Fibroblast of skin of scalp (primary cell): ENCODE data around the gene NPDC1. TPM values are rescaled to one million over a fixed set of nuclear protein-coding genes. Genes with fewer than 3 reads are reported as not detected.
A peak's percentile ranks its signal among the peaks of the same experiment; 100 is the strongest.

ENCODE experiments used
- DNase-seq: peaks from one replicate; pipeline ENCODE4 v3.0.0-alpha.2; 2013
- polyA plus RNA-seq, 2 experiments: library from polyadenylated mRNA; unstranded; fragments of 120-200 nt; gene quantifications; one replicate each; pipeline ENCODE4 v1.2.1, GENCODE V29; 2013; ENCODE audit not compliant: insufficient read length in 2 of 2

The NPDC1 gene
- 25.0 TPM for polyA plus RNA-seq (2013, experiment 1 of 2; ENCODE audit: insufficient read length)
- 27.2 TPM for polyA plus RNA-seq (2013, experiment 2 of 2; ENCODE audit: insufficient read length)

DNA sequence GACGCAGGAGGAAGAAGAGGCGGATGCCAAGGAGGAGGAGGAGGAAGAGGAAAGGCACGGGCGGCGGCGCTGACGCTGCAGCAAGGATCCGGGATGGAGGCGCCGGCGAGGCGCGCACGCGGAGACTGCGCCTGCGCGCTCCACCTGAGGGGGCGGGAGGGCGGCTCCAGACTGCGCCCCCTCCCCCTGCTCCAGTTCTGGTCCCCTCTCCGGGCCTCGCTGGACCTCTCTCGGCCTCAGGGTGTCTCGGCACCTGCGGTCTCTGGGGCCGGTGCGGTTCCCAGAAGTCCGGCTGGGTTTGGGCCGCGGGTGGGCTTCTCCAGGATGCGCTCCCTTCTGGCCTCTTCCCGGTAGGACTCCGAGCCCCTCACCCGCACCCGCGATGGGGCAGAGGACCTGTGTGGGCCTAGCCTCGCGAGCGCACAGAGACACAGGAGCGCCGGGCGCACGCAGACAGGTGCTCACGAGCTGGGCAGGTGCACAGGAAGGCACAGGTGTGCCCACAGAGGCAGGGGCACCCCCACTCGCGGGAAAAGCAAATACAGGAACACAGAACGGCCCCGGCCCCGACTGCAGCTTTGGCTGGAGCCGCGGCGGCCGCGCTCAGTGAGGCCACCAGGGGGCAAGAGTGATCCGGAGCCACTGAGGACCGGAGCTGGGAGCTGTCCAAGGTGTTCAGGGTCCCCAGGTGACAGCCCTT lies at the start of gene NPDC1:
Gene NPDC1, minus strand, starts transcription at position 90 of the 700 bp plus-strand sequence. CDS start 188 bp downstream, outside the sequence.
- DNase-seq = peak; percentile 65

GRCh38 chr9:137089232-137089947 lies 43.4 kb upstream of the NPDC1 start:
- no peak for DNase-seq

- DNase-seq = no peak
Measured at GRCh38 chr9:137088121-137088520, 42.1 kb upstream of the NPDC1 start.

DNA sequence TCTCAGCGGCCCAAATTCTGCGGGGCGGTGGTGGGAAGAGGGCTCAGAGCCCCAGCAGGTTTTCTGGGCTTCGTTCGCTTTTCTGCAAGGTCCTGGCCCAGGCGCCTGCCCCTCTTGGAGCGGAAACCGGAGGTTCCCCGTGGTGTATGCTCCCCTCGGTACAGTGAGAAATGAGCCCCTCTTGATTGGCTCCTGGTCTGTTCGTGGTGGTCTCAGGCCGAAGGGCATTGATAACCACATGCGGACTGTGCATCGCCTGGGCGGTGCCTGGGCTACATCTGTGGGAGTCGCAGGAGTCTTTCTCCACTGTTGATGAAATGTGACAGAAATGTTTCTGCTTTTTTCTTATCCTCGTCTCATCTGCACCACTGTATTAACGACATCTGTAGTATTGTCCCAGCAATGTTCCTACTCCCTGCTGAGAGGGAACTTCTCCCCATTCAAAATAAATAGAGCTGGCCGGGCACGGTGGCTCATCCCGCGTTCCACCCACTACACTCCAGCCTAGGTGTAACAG lies 41.5 kb upstream of the NPDC1 start:
- no peak for DNase-seq

DNA sequence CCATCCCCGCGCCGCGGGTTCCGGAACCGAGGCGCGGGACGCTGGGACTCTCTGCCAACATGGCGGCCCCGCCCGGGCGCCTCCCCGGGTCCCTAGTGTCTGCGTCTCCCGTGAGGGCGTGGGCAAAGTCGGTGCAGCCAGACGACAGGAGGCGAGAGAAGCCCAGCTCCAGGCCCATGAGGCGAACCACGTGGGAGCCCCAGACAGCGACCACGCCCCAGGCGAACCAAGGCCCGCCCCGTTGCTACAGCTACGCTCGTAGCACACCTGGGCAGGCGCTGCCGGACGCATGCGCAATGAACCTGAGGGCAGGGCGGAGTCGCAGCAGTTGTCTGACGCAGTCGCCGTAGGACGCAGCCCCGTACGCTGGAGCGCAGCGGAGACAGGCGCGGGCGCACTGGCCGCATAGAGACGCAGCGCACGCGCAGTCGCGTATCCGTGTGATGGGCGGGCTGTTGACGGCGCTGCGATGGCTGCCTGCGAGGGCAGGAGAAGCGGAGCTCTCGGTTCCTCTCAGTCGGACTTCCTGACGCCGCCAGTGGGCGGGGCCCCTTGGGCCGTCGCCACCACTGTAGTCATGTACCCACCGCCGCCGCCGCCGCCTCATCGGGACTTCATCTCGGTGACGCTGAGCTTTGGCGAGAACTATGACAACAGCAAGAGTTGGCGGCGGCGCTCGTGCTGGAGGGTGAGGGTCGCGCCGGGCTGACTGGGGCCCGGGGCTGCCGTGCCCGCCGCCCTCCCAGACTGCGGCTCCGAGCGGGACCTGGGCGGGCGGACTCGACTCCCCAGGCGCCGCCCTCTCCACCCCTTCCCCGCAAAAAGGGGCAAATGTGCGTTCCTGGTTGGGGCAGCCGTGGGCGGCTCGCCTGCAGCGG lies 40.8 kb upstream of the NPDC1 start, which contains the start of gene MAN1B1:
Gene MAN1B1, plus strand, starts transcription at position 455 of the 878 bp plus-strand sequence. Its CDS starts 15 bp downstream, at position 470.
- peak; percentile 98 for DNase-seq

DNA sequence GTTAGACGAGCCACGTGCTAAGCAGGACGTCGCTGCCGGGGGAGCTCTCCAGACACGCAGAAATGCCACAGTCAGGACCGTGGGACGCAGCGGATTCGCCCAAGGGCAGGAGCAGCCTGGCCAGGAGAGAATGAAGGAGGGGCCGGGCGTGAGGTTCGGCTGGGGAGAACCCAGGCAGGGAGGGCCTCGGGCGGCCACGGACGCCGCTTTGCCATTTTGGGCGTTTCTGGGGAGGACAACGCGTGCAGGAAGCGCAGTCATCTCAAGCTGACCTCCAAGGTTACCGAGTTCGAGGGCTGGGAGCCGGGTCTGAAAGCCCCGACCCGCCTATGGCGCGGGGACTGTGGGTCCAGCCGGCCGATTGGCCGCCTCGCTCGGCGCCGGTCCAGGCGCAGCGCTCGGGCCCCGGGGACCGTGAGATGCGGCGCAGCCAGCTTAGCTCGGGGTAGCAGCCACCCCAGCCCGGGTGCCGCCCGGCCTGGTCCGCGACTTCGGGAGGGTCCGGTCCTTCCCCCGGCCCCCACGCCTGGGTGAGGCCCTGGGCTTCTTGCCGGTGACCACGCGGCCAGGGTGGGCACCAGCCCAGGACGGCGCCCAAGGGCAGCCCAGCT lies 40.0 kb upstream of the NPDC1 start:
- DNase-seq = peak; percentile 31

DNA sequence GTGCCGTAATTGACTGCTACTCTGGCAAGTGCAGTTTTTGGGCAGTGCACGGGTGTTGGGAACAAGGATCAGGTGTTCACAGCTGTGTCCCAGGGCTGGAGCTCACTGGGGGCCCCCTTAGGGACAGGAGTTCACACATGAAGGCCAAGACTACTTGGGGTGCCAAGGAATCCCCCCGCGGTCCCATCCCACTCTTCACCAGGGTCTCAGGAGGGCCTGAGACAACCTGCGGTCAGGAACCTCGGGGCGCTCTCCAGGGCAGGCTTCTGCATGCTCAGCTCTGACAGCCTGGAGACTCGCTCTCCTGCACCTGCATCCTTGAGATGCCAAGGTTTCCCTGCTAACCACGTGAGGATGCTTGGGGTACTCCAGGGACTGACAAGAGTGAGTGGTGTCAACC lies 38.5 kb upstream of the NPDC1 start:
- DNase-seq = no peak

- peak; percentile 98 for DNase-seq
Measured at GRCh38 chr9:137083394-137084004, 37.5 kb upstream of the NPDC1 start.

- no peak for DNase-seq
Measured at GRCh38 chr9:137082925-137083290, 36.9 kb upstream of the NPDC1 start.

DNA sequence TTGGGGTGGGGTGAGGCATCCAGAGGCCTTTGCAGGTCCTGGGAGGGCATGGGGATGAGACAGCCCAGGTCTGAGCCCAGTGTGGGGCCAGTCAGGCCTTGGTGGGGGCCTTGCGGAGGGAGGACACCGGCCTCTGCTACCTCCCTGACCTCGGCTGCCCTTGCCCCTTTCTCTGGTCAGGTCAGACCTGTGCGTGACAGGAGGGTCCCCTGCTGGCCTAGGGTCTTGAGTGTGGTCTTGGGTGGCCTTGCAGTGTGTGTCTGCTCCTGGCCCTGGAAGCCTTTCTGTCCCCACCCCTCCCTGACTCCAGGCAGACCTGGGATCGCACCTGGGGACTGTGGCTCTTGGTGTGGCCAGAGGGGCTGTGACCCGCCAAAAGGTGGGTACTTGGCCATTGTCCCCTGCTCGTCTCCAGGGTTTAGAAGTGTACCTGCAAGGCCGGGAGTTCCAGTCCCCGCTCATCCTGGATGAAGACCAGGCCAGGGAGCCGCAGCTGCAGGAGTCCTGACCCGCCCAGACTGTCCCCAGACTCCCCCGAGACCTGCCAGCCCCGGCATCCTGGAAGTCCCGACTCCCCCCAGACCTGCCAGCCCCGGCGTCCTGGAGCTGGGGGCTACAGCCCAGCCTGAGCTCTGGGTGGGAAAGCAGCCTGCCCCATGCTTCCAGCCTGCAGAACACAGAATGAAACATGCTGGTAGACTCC lies 36.4 kb upstream of the NPDC1 start:
- DNase-seq = no peak

DNA sequence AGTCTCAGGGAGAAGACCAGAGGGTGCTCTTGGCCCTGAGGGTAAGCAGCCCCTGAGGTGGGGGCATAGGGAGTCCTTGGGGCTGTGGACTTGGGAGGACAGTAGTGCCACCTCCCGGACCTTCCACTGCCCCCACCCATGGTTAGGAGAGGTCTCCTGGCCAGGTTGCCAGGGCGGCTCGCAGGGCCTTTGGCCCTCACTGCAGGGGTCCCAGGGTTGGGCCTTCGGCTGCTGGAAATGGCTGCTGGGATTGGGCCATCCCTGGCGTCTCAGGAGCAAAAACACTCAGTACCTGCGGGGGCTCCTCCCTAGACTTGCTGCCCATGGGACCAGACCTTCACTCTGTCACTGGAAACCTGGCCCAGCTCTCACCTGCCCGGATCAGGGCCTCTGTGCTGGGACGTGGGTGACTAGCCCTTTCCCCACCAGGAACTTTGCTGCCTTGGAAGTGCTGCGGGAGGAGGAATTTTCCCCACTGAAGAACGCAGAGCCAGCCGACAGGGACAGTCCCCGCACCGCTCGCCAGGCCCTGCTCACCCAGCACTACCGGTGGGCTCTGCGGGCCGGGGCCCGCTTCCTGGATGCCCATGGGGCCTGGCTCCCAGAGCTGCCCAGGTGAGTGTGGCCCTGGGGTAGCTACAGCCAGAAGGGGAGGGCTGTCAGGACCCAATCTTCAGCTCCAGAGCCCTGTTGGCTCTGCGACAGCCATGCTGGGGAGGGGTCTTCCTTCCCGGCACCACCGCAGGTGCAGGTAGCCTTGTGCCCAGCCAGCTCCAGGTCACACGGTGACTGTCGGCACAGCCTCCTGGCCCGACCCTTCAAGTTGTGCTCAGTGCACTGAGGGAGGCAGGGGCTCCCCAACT lies 34.5 kb upstream of the NPDC1 start:
- no peak for DNase-seq

GRCh38 chr9:137079401-137079787 lies 33.4 kb upstream of the NPDC1 start:
- no peak for DNase-seq

- DNase-seq = no peak
Measured at GRCh38 chr9:137078701-137079400, 32.9 kb upstream of the NPDC1 start.

DNA sequence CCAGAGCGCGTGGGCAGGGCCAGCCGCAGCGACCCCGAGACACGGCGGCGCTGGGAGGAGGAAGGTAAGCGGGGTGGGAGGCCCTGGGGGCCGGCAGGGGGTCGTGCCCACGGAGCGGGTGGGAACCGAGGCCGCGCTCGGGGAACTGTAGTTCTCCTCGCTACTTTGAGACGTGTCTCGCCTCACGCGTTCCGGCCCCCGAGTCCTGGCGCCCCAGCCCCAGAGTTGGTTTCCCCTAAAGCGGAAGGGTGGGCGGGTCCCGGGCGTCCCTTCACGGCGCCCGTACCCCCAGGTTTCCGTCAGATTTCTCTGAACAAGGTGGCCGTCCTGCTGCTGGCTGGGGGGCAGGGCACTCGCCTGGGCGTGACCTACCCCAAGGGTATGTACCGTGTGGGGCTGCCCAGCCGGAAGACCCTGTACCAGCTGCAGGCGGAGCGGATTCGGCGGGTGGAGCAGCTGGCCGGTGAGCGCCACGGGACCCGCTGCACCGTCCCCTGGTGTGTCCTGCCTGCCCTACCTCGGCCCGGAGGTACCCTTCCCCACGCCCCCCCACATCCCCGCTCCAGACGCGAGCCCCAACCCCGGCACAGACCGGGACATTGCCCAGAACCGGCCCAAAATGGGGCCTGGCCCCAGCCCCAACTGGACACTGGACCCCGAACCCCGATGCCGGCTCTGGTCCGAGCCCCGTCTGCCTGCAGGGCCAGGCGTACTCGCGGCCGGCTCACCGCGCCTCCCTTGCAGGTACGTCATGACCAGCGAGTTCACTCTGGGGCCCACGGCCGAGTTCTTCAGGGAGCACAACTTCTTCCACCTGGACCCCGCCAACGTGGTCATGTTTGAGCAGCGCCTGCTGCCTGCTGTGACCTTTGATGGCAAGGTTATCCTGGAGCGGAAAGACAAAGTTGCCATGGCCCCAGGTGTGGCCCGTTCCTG lies 32.0 kb upstream of the NPDC1 start:
- no peak for DNase-seq

GRCh38 chr9:137077010-137077747 lies 31.2 kb upstream of the NPDC1 start, which contains the start of gene UAP1L1:
UAP1L1 (plus strand) TSS chr9:137077517; CDS start chr9:137077533, 16 bp downstream.
- DNase-seq = peak; percentile 63

GRCh38 chr9:137076636-137077009 lies 30.6 kb upstream of the NPDC1 start:
- no peak for DNase-seq

DNA sequence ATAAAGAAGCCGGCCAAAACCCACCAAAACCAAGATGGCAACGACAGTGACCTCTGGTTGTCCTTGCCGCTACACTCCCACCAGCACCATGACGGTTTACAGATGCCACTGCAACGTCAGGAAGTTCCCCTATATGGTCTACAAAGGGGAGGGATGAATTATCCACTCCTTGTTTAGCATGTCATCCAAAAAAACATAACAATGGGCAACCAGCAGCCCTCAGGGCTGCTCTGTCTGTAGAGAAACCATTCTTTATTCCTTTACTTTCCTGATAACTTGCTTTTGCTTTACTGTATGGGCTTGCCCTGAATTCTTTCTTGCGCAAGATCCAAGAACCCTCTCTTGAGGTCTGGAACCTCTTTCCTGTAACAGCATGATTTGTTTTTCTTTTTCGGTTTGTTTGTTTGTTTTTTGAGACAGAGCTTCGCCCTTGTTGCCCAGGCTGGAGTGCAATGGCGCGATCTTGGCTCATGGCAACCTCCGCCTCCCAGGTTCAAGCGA lies 29.3 kb upstream of the NPDC1 start:
- no peak for DNase-seq
